Ectodermal cell (in vitro differentiated cells): Measurements from ENCODE around the gene MYO1H.

ENCODE experiments used
- H3K27ac ChIP-seq: 2 replicates; pipeline ENCODE4 v1.7.0; 2013; ENCODE audit warnings: mild to moderate bottlenecking, low read depth, low read length; ENCODE audit not compliant: insufficient read depth, poor library complexity, severe bottlenecking
- H3K27me3 ChIP-seq: 2 replicates; pipeline ENCODE4 v1.7.0; 2013; ENCODE audit warnings: mild to moderate bottlenecking, low read length; ENCODE audit not compliant: insufficient read depth, control insufficient read depth, poor library complexity, severe bottlenecking
- H3K36me3 ChIP-seq: one replicate; pipeline ENCODE4 v1.7.0; 2013; ENCODE audit warnings: low read length; ENCODE audit not compliant: control insufficient read depth, insufficient read depth
- H3K4me1 ChIP-seq: one replicate; pipeline ENCODE4 v1.7.0; 2013; ENCODE audit warnings: low read length; ENCODE audit not compliant: control insufficient read depth, insufficient read depth
- H3K4me3 ChIP-seq: 2 replicates; pipeline ENCODE4 v1.7.0; 2013; ENCODE audit warnings: low read depth, low read length, control low read depth; ENCODE audit not compliant: insufficient read depth
- H3K9me3 ChIP-seq: 2 replicates; pipeline ENCODE4 v1.7.0; 2013; ENCODE audit warnings: mild to moderate bottlenecking, low read length, moderate library complexity; ENCODE audit not compliant: control insufficient read depth
- WGBS, 2 experiments: methylation state at CpG; one replicate each; pipeline ENCODE4 v1.1.7; 2013; ENCODE audit warnings: missing lambda C conversion rate in 2 of 2; 5-methylcytosine and 5-hydroxymethylcytosine counted together

Gene MYO1H

GRCh38 chr12:109488051-109488665 is 140.5 kb downstream of the MYO1H start:
- Histone ChIP-seq H3K36me3 (peaks cover 50% of the 10 kb centered on the region), H3K4me3 (no peak overlapping the region)
- 94 to 96% methylated on average over 7 of the region's 7 CpGs for WGBS, 2 experiments

GRCh38 chr12:109489016-109489954 is 141.6 kb downstream of the MYO1H start:
- 95% methylated on average over 14 of the region's 14 CpGs for WGBS, 2 experiments
- Histone ChIP-seq H3K27me3 (no peaks in the 10 kb centered on the region), H3K9me3 (no peaks in the 10 kb centered on the region), H3K36me3 (peaks cover 39% of the 10 kb centered on the region), H3K27ac (no peak overlapping the region), H3K4me1 (no peaks in the 10 kb centered on the region), H3K4me3 (no peak overlapping the region)

More at GRCh38 chr12:109488051-109488665, 140.5 kb downstream of the MYO1H start:
- H3K27me3 ChIP-seq = no peaks in the 10 kb centered on the region
- no peaks in the 10 kb centered on the region for H3K9me3 ChIP-seq
- no peak overlapping the region for H3K27ac ChIP-seq
- no peaks in the 10 kb centered on the region for H3K4me1 ChIP-seq

GRCh38 chr12:109489955-109490565 is 142.4 kb downstream of the MYO1H start:
- H3K4me3 ChIP-seq = no peak overlapping the region
- H3K27ac ChIP-seq = no peak overlapping the region
- no peaks in the 10 kb centered on the region for H3K4me1 ChIP-seq
- no peaks in the 10 kb centered on the region for H3K27me3 ChIP-seq
- peaks cover 35% of the 10 kb centered on the region for H3K36me3 ChIP-seq
- WGBS, 2 experiments = 100% methylated on average over 1 of the region's 1 CpG
- no peaks in the 10 kb centered on the region for H3K9me3 ChIP-seq

GRCh38 chr12:109491671-109492070 is 144.0 kb downstream of the MYO1H start:
- Histone ChIP-seq H3K27ac (no peak overlapping the region), H3K27me3 (no peaks in the 10 kb centered on the region), H3K4me1 (no peaks in the 10 kb centered on the region), H3K9me3 (no peaks in the 10 kb centered on the region), H3K36me3 (peaks cover 20% of the 10 kb centered on the region), H3K4me3 (no peak overlapping the region)
- WGBS, 2 experiments = 93 to 96% methylated on average over 4 of the region's 4 CpGs

GRCh38 chr12:109492371-109492770 is 144.7 kb downstream of the MYO1H start:
- H3K4me1 ChIP-seq = no peaks in the 10 kb centered on the region
- no peaks in the 10 kb centered on the region for H3K27me3 ChIP-seq
- 92 to 93% methylated on average over 5 of the region's 5 CpGs for WGBS, 2 experiments
- no peaks in the 10 kb centered on the region for H3K9me3 ChIP-seq
- H3K4me3 ChIP-seq = no peak overlapping the region
- no peak overlapping the region for H3K27ac ChIP-seq
- peaks cover 13% of the 10 kb centered on the region for H3K36me3 ChIP-seq

GRCh38 chr12:109493090-109493489 is 145.4 kb downstream of the MYO1H start:
- Histone ChIP-seq H3K27me3 (no peaks in the 10 kb centered on the region), H3K36me3 (peaks cover 9% of the 10 kb centered on the region), H3K4me1 (no peaks in the 10 kb centered on the region), H3K4me3 (no peak overlapping the region), H3K27ac (no peak overlapping the region), H3K9me3 (no peaks in the 10 kb centered on the region)

- Histone ChIP-seq H3K9me3 (no peaks in the 10 kb centered on the region), H3K4me1 (no peaks in the 10 kb centered on the region), H3K4me3 (no peak overlapping the region), H3K27me3 (no peaks in the 10 kb centered on the region), H3K27ac (no peak overlapping the region), H3K36me3 (peaks cover 13% of the 10 kb centered on the region)
- WGBS, 2 experiments = 92 to 94% methylated on average over 1 of the region's 1 CpG
Observed at GRCh38 chr12:109493938-109494337, 146.2 kb downstream of the MYO1H start.

- H3K4me3 ChIP-seq = no peak overlapping the region
- 92 to 94% methylated on average over 7 of the region's 7 CpGs for WGBS, 2 experiments
Observed at GRCh38 chr12:109494348-109494881, 146.7 kb downstream of the MYO1H start.

GRCh38 chr12:109495012-109495411 is 147.3 kb downstream of the MYO1H start:
- no peaks in the 10 kb centered on the region for H3K4me1 ChIP-seq
- H3K27me3 ChIP-seq = no peaks in the 10 kb centered on the region
- H3K36me3 ChIP-seq = peaks cover 9% of the 10 kb centered on the region
- H3K4me3 ChIP-seq = no peak overlapping the region
- H3K27ac ChIP-seq = no peak overlapping the region
- H3K9me3 ChIP-seq = no peaks in the 10 kb centered on the region

More at GRCh38 chr12:109494348-109494881, 146.7 kb downstream of the MYO1H start:
- Histone ChIP-seq H3K9me3 (no peaks in the 10 kb centered on the region), H3K36me3 (peaks cover 9% of the 10 kb centered on the region), H3K27me3 (no peaks in the 10 kb centered on the region), H3K4me1 (no peaks in the 10 kb centered on the region), H3K27ac (no peak overlapping the region)

GRCh38 chr12:109496306-109496705 is 148.6 kb downstream of the MYO1H start:
- peaks cover 6% of the 10 kb centered on the region for H3K36me3 ChIP-seq

More at GRCh38 chr12:109496306-109496705, 148.6 kb downstream of the MYO1H start:
- H3K27me3 ChIP-seq = no peaks in the 10 kb centered on the region
- H3K4me1 ChIP-seq = no peaks in the 10 kb centered on the region
- H3K27ac ChIP-seq = no peak overlapping the region
- H3K9me3 ChIP-seq = no peaks in the 10 kb centered on the region
- H3K4me3 ChIP-seq = no peak overlapping the region
